K562 treated with DMSO at 1 percent for 12 hours (cell line): ENCODE results near the gene C20orf173. TPM values are rescaled to one million over a fixed set of nuclear protein-coding genes. Genes with fewer than 3 reads are reported as not detected.

ENCODE experiments used
- total RNA-seq: library from RNA; unstranded; fragments of 300-600 nt; gene quantifications from 2 replicates; pipeline ENCODE4 v1.2.3, GENCODE V29; 2022; ENCODE audit not compliant: insufficient read depth

The C20orf173 gene, protein sequence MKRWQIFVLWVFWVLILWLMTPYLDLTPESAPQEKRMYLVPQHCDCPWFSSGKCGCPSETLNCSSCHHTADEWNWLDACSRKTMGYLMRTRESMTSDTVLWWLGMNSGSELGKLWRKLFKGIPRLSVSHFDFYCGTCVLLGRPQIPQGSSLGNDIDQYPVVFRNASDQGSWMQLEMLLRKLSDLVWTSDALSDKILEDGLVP
- not detected in 2 replicates for total RNA-seq

GRCh38 chr20:35529552-35529951 is at the start of gene C20orf173:
TSS of gene C20orf173 (minus strand) at chr20:35529652. CDS start at chr20:35529373, 279 bp downstream.

DNA sequence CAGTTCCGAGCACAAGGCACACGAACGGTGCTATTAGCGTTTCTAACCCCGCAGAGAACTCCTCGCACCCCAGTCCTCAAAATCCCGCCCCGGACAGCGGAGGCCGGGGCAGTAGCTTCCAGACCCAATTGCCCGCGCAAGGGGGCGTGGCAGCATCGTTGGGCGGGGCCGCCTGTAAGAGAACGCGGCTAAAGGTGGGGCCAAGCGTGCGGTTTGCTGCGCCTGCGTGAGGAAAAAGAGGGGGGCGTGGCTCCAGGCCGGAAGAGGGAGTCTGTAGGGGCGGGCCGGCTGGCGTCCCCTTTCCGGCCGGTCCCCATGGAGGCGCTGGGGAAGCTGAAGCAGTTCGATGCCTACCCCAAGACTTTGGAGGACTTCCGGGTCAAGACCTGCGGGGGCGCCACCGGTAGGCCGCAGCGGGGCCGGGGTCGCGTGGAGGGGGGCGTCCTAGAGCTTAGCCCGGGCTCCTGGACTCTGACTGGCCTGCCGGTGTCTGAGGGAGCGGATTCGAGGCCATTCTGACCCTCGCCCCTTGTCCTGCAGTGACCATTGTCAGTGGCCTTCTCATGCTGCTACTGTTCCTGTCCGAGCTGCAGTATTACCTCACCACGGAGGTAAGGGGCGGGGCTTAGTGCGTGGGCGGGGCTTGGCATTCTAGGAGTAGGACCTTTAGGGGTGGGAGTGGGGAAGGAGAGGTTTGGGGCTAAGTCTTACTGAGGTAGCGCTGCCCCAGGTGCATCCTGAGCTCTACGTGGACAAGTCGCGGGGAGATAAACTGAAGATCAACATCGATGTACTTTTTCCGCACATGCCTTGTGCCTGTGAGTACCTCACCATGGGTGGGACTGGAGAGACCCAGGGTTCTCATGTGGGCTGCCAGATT is 12.6 kb upstream of the C20orf173 start, which contains the start of gene ERGIC3:
Gene ERGIC3, plus strand, starts transcription at position 296 of the 880 bp plus-strand sequence. Its CDS starts 20 bp downstream, at position 316.

Other genes with a start within 250 kb of the C20orf173 start
- 147 and 233 TPM in 2 replicates for gene EIF6, start 244.9 kb downstream of the C20orf173 start, total RNA-seq
- not detected in 2 replicates for gene FAM83C, start 237.2 kb downstream of the C20orf173 start, total RNA-seq
- gene UQCC1, start 117.7 kb downstream of the C20orf173 start, total RNA-seq: 22.2 and 48.6 TPM in 2 replicates
- not detected in 2 replicates for gene GDF5, start 91.4 kb downstream of the C20orf173 start, total RNA-seq
- 3.7 and 28.4 TPM in 2 replicates for gene CEP250, start 74.1 kb downstream of the C20orf173 start, total RNA-seq
- gene ERGIC3, start 12.4 kb upstream of the C20orf173 start, total RNA-seq: 366 and 377 TPM in 2 replicates
- 4.8 and 6.1 TPM in 2 replicates for gene SPAG4, start 86.2 kb upstream of the C20orf173 start, total RNA-seq
- gene CPNE1, start 135.2 kb upstream of the C20orf173 start, total RNA-seq: 108 and 148 TPM in 2 replicates
- gene RBM12, start 135.2 kb upstream of the C20orf173 start, total RNA-seq: 13.9 and 40.7 TPM in 2 replicates
- 33.3 and 40.4 TPM in 2 replicates for gene NFS1, start 169.7 kb upstream of the C20orf173 start, total RNA-seq
- gene ROMO1, start 169.8 kb upstream of the C20orf173 start, total RNA-seq: 216 and 536 TPM in 2 replicates
- 87.3 and 240 TPM in 2 replicates for gene RBM39, start 212.6 kb upstream of the C20orf173 start, total RNA-seq
- 20.1 and 44.5 TPM in 2 replicates for gene PHF20, start 242.4 kb upstream of the C20orf173 start, total RNA-seq